K562 (cell line): ENCODE data around the gene BTBD18. TPM values are rescaled to one million over a fixed set of nuclear protein-coding genes. Genes with fewer than 3 reads are reported as not detected.

Experiments used
- ARID2 ChIP-seq: fragments of 450-650 bp; IDR thresholded peaks from 2 replicates; pipeline ENCODE4 v1.6.1; 2017; ENCODE audit warnings: antibody characterized with exemption, mild to moderate bottlenecking
- C11orf30 ChIP-seq: fragments of 450-650 bp; IDR thresholded peaks from 2 replicates; pipeline ENCODE4 v1.6.1; 2016; ENCODE audit warnings: low read depth, mild to moderate bottlenecking
- CTBP1 ChIP-seq: fragments of 450-650 bp; IDR thresholded peaks from 2 replicates; pipeline ENCODE4 v1.6.1; 2016; ENCODE audit warnings: borderline replicate concordance
- ILK ChIP-seq: fragments of 450-650 bp; IDR thresholded peaks from 2 replicates; pipeline ENCODE4 v1.6.1; 2016; ENCODE audit warnings: missing genetic modification characterization, low read depth, mild to moderate bottlenecking, missing compliant biosample characterization, moderate library complexity, borderline replicate concordance
- JUN ChIP-seq, 2 experiments: sonication (generic) in 1 of 2; formaldehyde crosslinking in 1 of 2; IDR thresholded peaks; 2 replicates each; pipeline versions ENCODE4 v1.6.1 to v1.8.0; 2012 to 2022; ENCODE audit warnings: borderline replicate concordance in 2 of 2, mild to moderate bottlenecking in 2 of 2, improper control_type of control experiment in 1 of 2, low read depth in 1 of 2, low read length in 1 of 2, missing genetic modification reagents in 1 of 2
- MTA3 ChIP-seq: fragments of 450-650 bp; formaldehyde crosslinking; IDR thresholded peaks from 2 replicates; pipeline ENCODE4 v1.6.1; 2017; ENCODE audit warnings: mild to moderate bottlenecking, borderline replicate concordance
- OTX1 ChIP-seq: fragments of 450-650 bp; formaldehyde crosslinking; IDR thresholded peaks from 2 replicates; pipeline ENCODE4 v1.4.0; 2022; ENCODE audit warnings: mild to moderate bottlenecking
- PHTF2 ChIP-seq: fragments of 250-450 bp; sonication (Bioruptor Pico); IDR thresholded peaks from 2 replicates; pipeline ENCODE4 v1.5.0; 2021; ENCODE audit warnings: mild to moderate bottlenecking
- POLR2A ChIP-seq: fragments of 450-650 bp; conservative IDR thresholded peaks from 2 replicates; pipeline ENCODE4 v1.6.1; 2016
- PRDM10 ChIP-seq: fragments of 450-650 bp; IDR thresholded peaks from 2 replicates; pipeline ENCODE4 v1.6.1; 2018; ENCODE audit not compliant: partially characterized antibody
- TAF1 ChIP-seq: IDR thresholded peaks from 2 replicates; pipeline ENCODE4 v1.6.1; 2011; ENCODE audit warnings: mild to moderate bottlenecking, low read length, moderate library complexity; ENCODE audit not compliant: insufficient read depth, control insufficient read depth, severe bottlenecking; ENCODE audit errors: extremely low read depth
- ZC3H11A ChIP-seq: IDR thresholded peaks from 2 replicates; pipeline ENCODE4 v1.6.1; 2012; ENCODE audit warnings: low read depth, low read length, improper control_type of control experiment
- ZNF589 ChIP-seq: fragments of 200-800 bp; sonication (Bioruptor generic); IDR thresholded peaks from 2 replicates; pipeline ENCODE4 v1.6.1; 2016; ENCODE audit warnings: low read depth, missing genetic modification characterization, missing compliant biosample characterization
- ZZZ3 ChIP-seq: fragments of 450-650 bp; IDR thresholded peaks from 2 replicates; pipeline ENCODE4 v1.6.1; 2016; ENCODE audit warnings: antibody characterized with exemption, mild to moderate bottlenecking, moderate library complexity
- polyA plus RNA-seq, 8 experiments: library from polyadenylated mRNA; depleted of rRNA in 4 of 8; stranded (reverse) in 5 of 8; unstranded in 3 of 8; fragments of >200 nt; fragmentation: Nextera tagmentation in 2 of 8; fragmentation: Illumina TruSeq in 1 of 8; extraction: Ambion mirVana in 2 of 8; extraction: Trizol in 1 of 8; gene quantifications; 2 replicates each; pipeline versions ENCODE4 v1.2.1 to v1.2.3, GENCODE V29; 2011 to 2014; ENCODE audit warnings: inconsistent platforms in 1 of 8, missing spikeins in 1 of 8
- total RNA-seq, 7 experiments: library from RNA; depleted of rRNA in 6 of 7; stranded (reverse); fragments of >200 nt in 6 of 7; fragmentation: Illumina TruSeq in 2 of 7; extraction: Trizol in 2 of 7; gene quantifications; 2 replicates each; pipeline versions ENCODE4 v1.2.1 to v1.2.3, GENCODE V29; 2011 to 2021; ENCODE audit warnings: low replicate concordance in 1 of 7
- TF ChIP-seq, protein P1 (sequence below): fragments of 450-650 bp; IDR thresholded peaks from 2 replicates; pipeline ENCODE4 v1.6.1; 2016; ENCODE audit warnings: mild to moderate bottlenecking

BTBD18 gene
- total and polyA plus RNA-seq, 9 of the 15 experiments (the other 6 are each of a cell fraction or from before 2014, with no cell fraction given): 0.06 TPM; not detected in 8

GRCh38 chr11:57761301-57762234, 9.9 kb upstream of the BTBD18 start, which contains the start of gene CTNND1 (continued):
- TF ChIP-seq PRDM10 (peak; percentile 80), TAF1 (peak; percentile 94), ZC3H11A (peak; percentile 88), ZNF589 (CRISPR knock-in tag) (peak; percentile 66; the same call in 1 of the 2 replicates), C11orf30 (peak; percentile 53; the same call in 1 of the 2 replicates), PHTF2 (CRISPR knock-in tag) (no peak), ILK (no peak), ARID2 (peak; percentile 8; the same call in 1 of the 2 replicates), OTX1 (CRISPR knock-in tag) (peak; percentile 34; the same call in 1 of the 2 replicates), JUN (IDR thresholded peaks at IDR 0.05; ENCODE audit: borderline replicate concordance, low read depth, low read length) (peak; percentile 84), JUN (CRISPR knock-in tag; IDR thresholded peaks at IDR 0.05; ENCODE audit: borderline replicate concordance) (no peak), CTBP1 (peak; percentile 29; the same call in 1 of the 2 replicates), MTA3 (peak; percentile 60; the same call in 1 of the 2 replicates), ZZZ3 (no peak), POLR2A (peak; percentile 94)
- TF ChIP-seq, protein P1, sequence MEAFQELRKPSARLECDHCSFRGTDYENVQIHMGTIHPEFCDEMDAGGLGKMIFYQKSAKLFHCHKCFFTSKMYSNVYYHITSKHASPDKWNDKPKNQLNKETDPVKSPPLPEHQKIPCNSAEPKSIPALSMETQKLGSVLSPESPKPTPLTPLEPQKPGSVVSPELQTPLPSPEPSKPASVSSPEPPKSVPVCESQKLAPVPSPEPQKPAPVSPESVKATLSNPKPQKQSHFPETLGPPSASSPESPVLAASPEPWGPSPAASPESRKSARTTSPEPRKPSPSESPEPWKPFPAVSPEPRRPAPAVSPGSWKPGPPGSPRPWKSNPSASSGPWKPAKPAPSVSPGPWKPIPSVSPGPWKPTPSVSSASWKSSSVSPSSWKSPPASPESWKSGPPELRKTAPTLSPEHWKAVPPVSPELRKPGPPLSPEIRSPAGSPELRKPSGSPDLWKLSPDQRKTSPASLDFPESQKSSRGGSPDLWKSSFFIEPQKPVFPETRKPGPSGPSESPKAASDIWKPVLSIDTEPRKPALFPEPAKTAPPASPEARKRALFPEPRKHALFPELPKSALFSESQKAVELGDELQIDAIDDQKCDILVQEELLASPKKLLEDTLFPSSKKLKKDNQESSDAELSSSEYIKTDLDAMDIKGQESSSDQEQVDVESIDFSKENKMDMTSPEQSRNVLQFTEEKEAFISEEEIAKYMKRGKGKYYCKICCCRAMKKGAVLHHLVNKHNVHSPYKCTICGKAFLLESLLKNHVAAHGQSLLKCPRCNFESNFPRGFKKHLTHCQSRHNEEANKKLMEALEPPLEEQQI: 0 out of 2 replicates have a peak, but pooled peaks have one; percentile 36
